Measurements from ENCODE around the gene MACROD1. TPM values are rescaled to one million over a fixed set of nuclear protein-coding genes. Genes with fewer than 3 reads are reported as not detected.

MACROD1 gene
- polyA plus RNA-seq, 1 donor (not counting 4 experiments of a cell fraction or from before 2014, with no cell fraction given): 4.6 TPM

GRCh38 chr11:64089915-64090805, 75.8 kb downstream of the MACROD1 start:
- Histone ChIP-seq H3K36me3 (ENCODE audit: control insufficient read depth in 2 of 2, extremely low read depth in 1 of 2, insufficient read depth in 2 of 2, low read length in 2 of 2) (no peaks in the 10 kb centered on the region), H3K9me3 (ENCODE audit: control insufficient read depth, low read depth, low read length) (no peaks in the 10 kb centered on the region), H3K4me3 (ENCODE audit: control insufficient read depth in 2 of 3, extremely low read depth in 1 of 3, insufficient read depth in 2 of 3, low read depth in 1 of 3, low read length in 3 of 3) (no peak overlapping the region), H3K4me2 (ENCODE audit: control insufficient read depth, extremely low read depth, insufficient read depth, low read depth, low read length) (no peak overlapping the region), H3K79me2 (ENCODE audit: control insufficient read depth, insufficient read depth, low read length) (no peaks in the 10 kb centered on the region), H4K20me1 (ENCODE audit: control insufficient read depth, extremely low read depth, insufficient read depth, low read length) (peaks cover 3% of the 10 kb centered on the region), H3K27ac (ENCODE audit: control insufficient read depth, insufficient read depth, low read length) (no peak overlapping the region), H3K9ac (ENCODE audit: control insufficient read depth, extremely low read depth, insufficient read depth, low read length) (no peak overlapping the region), H2AFZ (ENCODE audit: control insufficient read depth, low read length) (no peak overlapping the region), H3K9me1 (ENCODE audit: control insufficient read depth, extremely low read depth, insufficient read depth, low read length) (no peaks in the 10 kb centered on the region), H3K4me1 (ENCODE audit: control insufficient read depth, extremely low read depth, insufficient read depth, low read length) (peaks cover 9% of the 10 kb centered on the region), H3K27me3 (ENCODE audit: control insufficient read depth, extremely low read depth, insufficient read depth, low read length) (peaks cover 33% of the 10 kb centered on the region)
- no peak for TF ChIP-seq EZH2 (IDR thresholded peaks at IDR 0.05; ENCODE audit: low read length)
- TF ChIP-seq CTCF (optimal IDR thresholded peaks at IDR 0.05 in 1 of 3, IDR thresholded peaks at IDR 0.05 in 1 of 3, conservative IDR thresholded peaks at IDR 0.05 in 1 of 3; ENCODE audit: extremely low read depth in 1 of 3, insufficient read depth in 2 of 3, low read length in 3 of 3): no peak
- DNase-seq (ENCODE audit: low read depth, low spot score) (no peak), FAIRE-seq (no peak)
- dilution Hi-C loops (cut with MboI; ENCODE audit: extremely low pct_ligation_motif_present, low sequenced_read_pairs): no loop called here

GRCh38 chr11:64089493-64089892, 76.4 kb downstream of the MACROD1 start:
- TF ChIP-seq CTCF (optimal IDR thresholded peaks at IDR 0.05 in 1 of 3, IDR thresholded peaks at IDR 0.05 in 1 of 3, conservative IDR thresholded peaks at IDR 0.05 in 1 of 3; ENCODE audit: extremely low read depth in 1 of 3, insufficient read depth in 2 of 3, low read length in 3 of 3) (no peak), EZH2 (IDR thresholded peaks at IDR 0.05; ENCODE audit: low read length) (no peak)
- Histone ChIP-seq H3K36me3 (ENCODE audit: control insufficient read depth in 2 of 2, extremely low read depth in 1 of 2, insufficient read depth in 2 of 2, low read length in 2 of 2) (no peaks in the 10 kb centered on the region), H3K79me2 (ENCODE audit: control insufficient read depth, insufficient read depth, low read length) (no peaks in the 10 kb centered on the region), H3K27me3 (ENCODE audit: control insufficient read depth, extremely low read depth, insufficient read depth, low read length) (peaks cover 33% of the 10 kb centered on the region), H4K20me1 (ENCODE audit: control insufficient read depth, extremely low read depth, insufficient read depth, low read length) (peaks cover 3% of the 10 kb centered on the region), H3K4me3 (ENCODE audit: control insufficient read depth in 2 of 3, extremely low read depth in 1 of 3, insufficient read depth in 2 of 3, low read depth in 1 of 3, low read length in 3 of 3) (no peak overlapping the region), H3K9me3 (ENCODE audit: control insufficient read depth, low read depth, low read length) (no peaks in the 10 kb centered on the region), H3K9me1 (ENCODE audit: control insufficient read depth, extremely low read depth, insufficient read depth, low read length) (no peaks in the 10 kb centered on the region), H3K4me1 (ENCODE audit: control insufficient read depth, extremely low read depth, insufficient read depth, low read length) (peaks cover 7% of the 10 kb centered on the region), H3K9ac (ENCODE audit: control insufficient read depth, extremely low read depth, insufficient read depth, low read length) (no peak overlapping the region), H3K27ac (ENCODE audit: control insufficient read depth, insufficient read depth, low read length) (no peak overlapping the region), H2AFZ (ENCODE audit: control insufficient read depth, low read length) (no peak overlapping the region), H3K4me2 (ENCODE audit: control insufficient read depth, extremely low read depth, insufficient read depth, low read depth, low read length) (no peak overlapping the region)
- dilution Hi-C loops (cut with MboI; ENCODE audit: extremely low pct_ligation_motif_present, low sequenced_read_pairs): no loop called here
- no peak for DNase-seq (ENCODE audit: low read depth, low spot score)
- FAIRE-seq: no peak

Measured in keratinocyte (primary cell).